Measurements from ENCODE around the gene MYCN.

- TF ChIP-seq FOXK2 (IDR thresholded peaks at IDR 0.05) (no peak), NFRKB (IDR thresholded peaks at IDR 0.05) (no peak), SUZ12 (IDR thresholded peaks at IDR 0.05) (no peak), CTBP1 (IDR thresholded peaks at IDR 0.05; ENCODE audit: borderline replicate concordance) (no peak), SP1 (IDR thresholded peaks at IDR 0.05) (no peak), FOXM1 (IDR thresholded peaks at IDR 0.05; ENCODE audit: borderline replicate concordance) (no peak), ZNF384 (IDR thresholded peaks at IDR 0.05) (no peak)
- TF ChIP-seq, protein P1, sequence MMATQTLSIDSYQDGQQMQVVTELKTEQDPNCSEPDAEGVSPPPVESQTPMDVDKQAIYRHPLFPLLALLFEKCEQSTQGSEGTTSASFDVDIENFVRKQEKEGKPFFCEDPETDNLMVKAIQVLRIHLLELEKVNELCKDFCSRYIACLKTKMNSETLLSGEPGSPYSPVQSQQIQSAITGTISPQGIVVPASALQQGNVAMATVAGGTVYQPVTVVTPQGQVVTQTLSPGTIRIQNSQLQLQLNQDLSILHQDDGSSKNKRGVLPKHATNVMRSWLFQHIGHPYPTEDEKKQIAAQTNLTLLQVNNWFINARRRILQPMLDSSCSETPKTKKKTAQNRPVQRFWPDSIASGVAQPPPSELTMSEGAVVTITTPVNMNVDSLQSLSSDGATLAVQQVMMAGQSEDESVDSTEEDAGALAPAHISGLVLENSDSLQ (IDR thresholded peaks at IDR 0.05), result no peak
Observed at GRCh38 chr2:15897431-15898098, 42.8 kb upstream of the MYCN start.
